BJ (cell line): ENCODE data around the gene DDRGK1. TPM values are rescaled to one million over a fixed set of nuclear protein-coding genes. Genes with fewer than 3 reads are reported as not detected.

Experiments
- CTCF ChIA-PET: fragments of 350-600 bp; formaldehyde crosslinking; extraction: SDS; loops from one replicate; lab custom pipeline; 2021; ENCODE audit warnings: antibody characterized with exemption, inconsistent platforms; lab: Yijun Ruan, JAX
- POLR2A ChIA-PET: fragments of 300-600 bp; sonication (Branson Sonifier 250); formaldehyde crosslinking; extraction: SDS; loops from one replicate; lab custom pipeline; 2021; ENCODE audit warnings: antibody characterized with exemption; lab: Charles Lee
- DNase-seq: peaks from one replicate; pipeline ENCODE4 v3.0.0-alpha.2; 2011; ENCODE audit warnings: low read depth
- H3K27me3 ChIP-seq: 2 replicates; pipeline ENCODE4 v1.6.0; 2011; ENCODE audit warnings: low read length; ENCODE audit not compliant: control insufficient read depth, insufficient read depth
- H3K36me3 ChIP-seq: 2 replicates; pipeline ENCODE4 v1.5.1; 2011; ENCODE audit warnings: low read length; ENCODE audit not compliant: control insufficient read depth, insufficient read depth
- H3K4me3 ChIP-seq: 2 replicates; pipeline ENCODE4 v1.5.1; 2011; ENCODE audit warnings: low read depth, mild to moderate bottlenecking, control low read depth, low read length
- polyA plus RNA-seq: library from polyadenylated mRNA; depleted of rRNA; stranded (reverse); fragments of >200 nt; gene quantifications from 2 replicates; pipeline ENCODE4 v1.2.3, GENCODE V29; 2011
- TF ChIP-seq, protein P1 (sequence below): IDR thresholded peaks from 2 replicates; pipeline ENCODE4 v1.5.1; 2011; ENCODE audit warnings: low read depth, mild to moderate bottlenecking, control low read depth, inconsistent platforms, low read length, moderate library complexity; ENCODE audit not compliant: insufficient read depth

DDRGK1 gene
- polyA plus RNA-seq, 1 experiment, result 34.9 TPM

- H3K4me3 ChIP-seq, result no peak overlapping the region
- CTCF ChIA-PET, result no interaction called here
- H3K36me3 ChIP-seq, result no peaks in the 10 kb centered on the region; the same call in 1 of the 2 replicates
- DNase-seq, result no peak
- TF ChIP-seq, protein P1, sequence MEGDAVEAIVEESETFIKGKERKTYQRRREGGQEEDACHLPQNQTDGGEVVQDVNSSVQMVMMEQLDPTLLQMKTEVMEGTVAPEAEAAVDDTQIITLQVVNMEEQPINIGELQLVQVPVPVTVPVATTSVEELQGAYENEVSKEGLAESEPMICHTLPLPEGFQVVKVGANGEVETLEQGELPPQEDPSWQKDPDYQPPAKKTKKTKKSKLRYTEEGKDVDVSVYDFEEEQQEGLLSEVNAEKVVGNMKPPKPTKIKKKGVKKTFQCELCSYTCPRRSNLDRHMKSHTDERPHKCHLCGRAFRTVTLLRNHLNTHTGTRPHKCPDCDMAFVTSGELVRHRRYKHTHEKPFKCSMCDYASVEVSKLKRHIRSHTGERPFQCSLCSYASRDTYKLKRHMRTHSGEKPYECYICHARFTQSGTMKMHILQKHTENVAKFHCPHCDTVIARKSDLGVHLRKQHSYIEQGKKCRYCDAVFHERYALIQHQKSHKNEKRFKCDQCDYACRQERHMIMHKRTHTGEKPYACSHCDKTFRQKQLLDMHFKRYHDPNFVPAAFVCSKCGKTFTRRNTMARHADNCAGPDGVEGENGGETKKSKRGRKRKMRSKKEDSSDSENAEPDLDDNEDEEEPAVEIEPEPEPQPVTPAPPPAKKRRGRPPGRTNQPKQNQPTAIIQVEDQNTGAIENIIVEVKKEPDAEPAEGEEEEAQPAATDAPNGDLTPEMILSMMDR, result no peak
- POLR2A ChIA-PET, result no interaction called here
- peaks cover 3% of the 10 kb centered on the region for H3K27me3 ChIP-seq
These were observed 39.6 kb downstream of the DDRGK1 start for GRCh38 chr20:3164763-3165410.

DNA sequence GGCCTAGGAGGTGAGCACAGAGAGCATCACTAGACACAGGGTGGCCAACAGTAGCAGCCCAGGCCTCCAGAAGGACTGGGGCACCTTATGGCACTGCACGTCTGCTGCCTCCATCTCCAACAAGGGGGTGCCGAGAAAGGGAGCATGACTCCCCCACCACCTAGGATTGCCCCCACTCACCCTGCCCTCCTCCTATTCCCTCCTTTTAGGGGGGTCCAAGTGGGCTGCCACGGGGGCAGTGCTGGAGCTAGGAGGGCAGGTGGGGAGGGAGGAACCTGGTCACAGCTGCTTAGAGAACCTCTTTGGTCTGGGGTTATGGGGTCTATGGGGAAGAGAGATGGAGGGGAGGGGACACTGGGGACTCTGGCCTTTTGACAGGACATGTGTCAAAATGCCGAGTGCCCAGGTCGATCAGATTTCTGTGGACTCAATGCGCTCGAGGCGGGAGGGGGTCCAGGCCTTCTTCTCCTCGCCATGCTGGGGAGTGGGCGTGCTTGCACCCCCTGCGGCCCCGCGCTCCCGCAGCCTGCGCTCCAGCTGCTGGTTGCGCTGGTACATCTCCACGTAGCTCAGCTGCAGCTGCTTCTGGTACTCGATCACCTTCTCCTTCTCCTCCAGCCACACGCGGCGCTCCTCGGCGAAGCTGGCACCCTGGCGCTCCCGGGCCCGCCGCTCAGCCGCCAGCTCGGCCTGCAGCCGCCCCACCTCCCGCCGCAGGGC is 40.3 kb downstream of the DDRGK1 start:
- ChIA-PET POLR2A (no interaction called here), CTCF (no interaction called here)
- DNase-seq, result no peak
- H3K27me3 ChIP-seq, result peaks cover 3% of the 10 kb centered on the region
- H3K36me3 ChIP-seq, result no peaks in the 10 kb centered on the region; the same call in 1 of the 2 replicates
- no peak overlapping the region for H3K4me3 ChIP-seq
- TF ChIP-seq, protein P1, result no peak

- ChIA-PET CTCF (no interaction called here), POLR2A (no interaction called here)
- no peak for DNase-seq
- H3K27me3 ChIP-seq, result peaks cover 3% of the 10 kb centered on the region
- H3K36me3 ChIP-seq, result no peaks in the 10 kb centered on the region; the same call in 1 of the 2 replicates
- no peak overlapping the region for H3K4me3 ChIP-seq
- TF ChIP-seq, protein P1, result no peak
These were observed 41.1 kb downstream of the DDRGK1 start for GRCh38 chr20:3163099-3164042.

DNA sequence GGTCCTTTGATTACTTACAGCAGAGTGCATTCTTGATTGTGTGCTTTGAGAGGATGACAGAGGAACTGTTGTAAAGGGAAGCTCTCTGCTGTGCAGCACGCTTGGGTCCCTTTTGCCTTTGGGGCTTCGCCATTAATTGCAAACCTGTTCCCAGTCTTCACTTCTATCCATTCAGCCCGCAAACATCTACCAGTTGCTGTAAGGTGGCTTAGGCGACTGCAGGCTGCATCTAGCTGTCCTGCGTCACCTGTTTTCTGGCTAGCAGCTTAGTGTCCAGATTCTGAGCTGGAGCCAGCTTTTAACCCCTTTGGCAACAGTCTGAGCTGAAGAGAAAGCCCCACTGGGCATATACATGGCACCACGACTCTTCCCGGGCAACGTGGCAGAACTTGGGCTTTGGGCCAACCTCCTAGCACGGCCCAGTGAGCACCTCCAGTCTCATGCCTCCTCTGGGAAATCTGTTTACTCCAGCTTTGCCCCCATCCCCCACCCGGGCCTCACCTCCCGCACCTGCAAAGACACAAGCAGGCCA is 42.3 kb downstream of the DDRGK1 start:
- Histone ChIP-seq H3K27me3 (no peaks in the 10 kb centered on the region), H3K4me3 (no peak overlapping the region), H3K36me3 (no peaks in the 10 kb centered on the region; the same call in 1 of the 2 replicates)
- DNase-seq, result no peak
- TF ChIP-seq, protein P1, result no peak
- POLR2A ChIA-PET, result no interaction called here
- CTCF ChIA-PET, result interaction anchor here (1.2 kb wide), 1 partner anchor 57 kb away, joined by 3 read pairs; no protein-coding TSS in a partner anchor
